NCI-H2081 (cell line): ENCODE data around the gene XKR7.

Experiments
- DNase-seq, 2 experiments: peaks; one replicate each; lab custom pipeline; 2025; lab: John Stamatoyannopoulos, UW

The XKR7 gene

GRCh38 chr20:32037929-32038328 lies 70.0 kb downstream of the XKR7 start:
- DNase-seq: no peak

- no peak for DNase-seq
These were observed 72.4 kb downstream of the XKR7 start for GRCh38 chr20:32040142-32040953.

GRCh38 chr20:32045999-32046398 lies 78.0 kb downstream of the XKR7 start:
- DNase-seq: no peak

- DNase-seq: no peak
These were observed 82.4 kb downstream of the XKR7 start for GRCh38 chr20:32050324-32050841.

GRCh38 chr20:32050851-32051556 lies 83.1 kb downstream of the XKR7 start:
- DNase-seq: no peak

GRCh38 chr20:32051720-32052089 lies 83.8 kb downstream of the XKR7 start:
- no peak for DNase-seq

- DNase-seq: no peak
These were observed 84.3 kb downstream of the XKR7 start, which contains the start of gene HCK for GRCh38 chr20:32052090-32052777. Gene HCK, plus strand, starts transcription at chr20:32052242.

GRCh38 chr20:32052778-32053362 lies 84.9 kb downstream of the XKR7 start:
- DNase-seq: no peak
